NB4 (cell line): Measurements from ENCODE around the gene C2orf92.

ENCODE experiments used
- DNase-seq: peaks from one replicate; pipeline ENCODE4 v3.0.0; 2010; ENCODE audit warnings: low read depth
- H3K4me3 ChIP-seq: one replicate; pipeline ENCODE4 v1.5.1; 2011; ENCODE audit warnings: mild to moderate bottlenecking, low read depth, low read length, moderate library complexity
- MYC ChIP-seq: IDR thresholded peaks from 2 replicates; pipeline ENCODE4 v1.6.1; 2011; ENCODE audit warnings: low read depth, low read length
- POLR2A ChIP-seq: IDR thresholded peaks from 2 replicates; pipeline ENCODE4 v1.6.1; 2011; ENCODE audit warnings: mild to moderate bottlenecking; ENCODE audit not compliant: insufficient read length; ENCODE audit errors: extremely low read depth
- TF ChIP-seq, protein P1 (sequence below): IDR thresholded peaks from 2 replicates; pipeline ENCODE4 v1.6.1; 2011; ENCODE audit warnings: low read depth, low read length
- TF ChIP-seq, protein P2 (sequence below): IDR thresholded peaks from one replicate; pipeline ENCODE4 v1.5.1; 2012; ENCODE audit warnings: low read depth, low read length

C2orf92 gene

DNA sequence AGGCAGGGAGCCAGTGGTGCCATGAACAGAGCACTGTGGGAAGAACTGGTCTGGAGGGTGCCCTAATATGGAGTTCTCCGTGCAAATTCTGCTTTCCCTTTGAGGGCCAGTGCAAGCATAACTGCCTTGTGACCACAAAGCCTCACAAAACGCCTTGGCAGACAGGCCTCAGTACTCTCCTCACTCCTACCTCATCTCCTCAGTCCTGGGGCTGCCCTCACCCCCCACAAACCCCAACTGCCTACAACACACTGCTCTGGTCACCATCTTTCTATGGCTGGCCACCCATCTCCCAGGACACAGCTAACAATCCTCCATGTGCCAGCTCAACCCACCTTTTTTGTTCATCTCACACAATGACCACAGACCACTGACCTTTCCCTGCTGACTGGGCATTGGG lies 14.7 kb upstream of the C2orf92 start:
- TF ChIP-seq POLR2A = no peak
- TF ChIP-seq, protein P1, sequence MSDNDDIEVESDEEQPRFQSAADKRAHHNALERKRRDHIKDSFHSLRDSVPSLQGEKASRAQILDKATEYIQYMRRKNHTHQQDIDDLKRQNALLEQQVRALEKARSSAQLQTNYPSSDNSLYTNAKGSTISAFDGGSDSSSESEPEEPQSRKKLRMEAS = no peak
- no peak for TF ChIP-seq MYC
- TF ChIP-seq, protein P2, sequence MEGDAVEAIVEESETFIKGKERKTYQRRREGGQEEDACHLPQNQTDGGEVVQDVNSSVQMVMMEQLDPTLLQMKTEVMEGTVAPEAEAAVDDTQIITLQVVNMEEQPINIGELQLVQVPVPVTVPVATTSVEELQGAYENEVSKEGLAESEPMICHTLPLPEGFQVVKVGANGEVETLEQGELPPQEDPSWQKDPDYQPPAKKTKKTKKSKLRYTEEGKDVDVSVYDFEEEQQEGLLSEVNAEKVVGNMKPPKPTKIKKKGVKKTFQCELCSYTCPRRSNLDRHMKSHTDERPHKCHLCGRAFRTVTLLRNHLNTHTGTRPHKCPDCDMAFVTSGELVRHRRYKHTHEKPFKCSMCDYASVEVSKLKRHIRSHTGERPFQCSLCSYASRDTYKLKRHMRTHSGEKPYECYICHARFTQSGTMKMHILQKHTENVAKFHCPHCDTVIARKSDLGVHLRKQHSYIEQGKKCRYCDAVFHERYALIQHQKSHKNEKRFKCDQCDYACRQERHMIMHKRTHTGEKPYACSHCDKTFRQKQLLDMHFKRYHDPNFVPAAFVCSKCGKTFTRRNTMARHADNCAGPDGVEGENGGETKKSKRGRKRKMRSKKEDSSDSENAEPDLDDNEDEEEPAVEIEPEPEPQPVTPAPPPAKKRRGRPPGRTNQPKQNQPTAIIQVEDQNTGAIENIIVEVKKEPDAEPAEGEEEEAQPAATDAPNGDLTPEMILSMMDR = no peak
- no peak overlapping the region for H3K4me3 ChIP-seq
- no peak for DNase-seq

DNA sequence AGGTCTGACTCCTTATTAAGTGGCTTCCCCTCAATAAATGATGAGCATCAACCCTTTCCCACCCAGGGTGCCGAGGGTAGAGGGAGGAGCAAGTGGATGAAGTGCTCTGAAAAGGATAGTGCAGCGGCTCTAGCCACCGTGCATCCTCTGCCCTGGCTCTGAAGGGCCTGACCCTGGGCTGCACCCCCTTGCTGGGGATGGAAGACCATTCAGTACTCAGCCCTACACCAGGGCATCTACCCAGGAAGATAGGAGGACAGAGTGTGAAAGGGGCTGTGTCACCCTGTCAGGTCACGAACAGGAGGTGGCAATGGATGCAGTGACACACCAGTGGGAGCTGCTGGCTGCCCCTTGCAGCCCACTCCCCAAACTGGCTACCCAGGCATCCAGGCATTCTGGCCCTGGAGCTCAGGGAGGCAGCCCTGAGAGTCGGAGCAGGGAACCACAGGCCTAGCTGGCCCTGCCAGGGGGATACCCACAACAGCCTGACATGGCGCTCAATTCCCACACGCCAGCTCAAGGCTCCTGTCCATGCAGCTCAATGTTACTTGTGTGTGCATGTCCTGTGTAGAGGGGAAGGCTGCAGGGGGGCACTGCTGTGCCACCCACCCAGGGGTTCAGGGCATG lies 13.3 kb upstream of the C2orf92 start:
- H3K4me3 ChIP-seq = no peak overlapping the region
- DNase-seq = no peak
- no peak for TF ChIP-seq POLR2A
- TF ChIP-seq, protein P1 = no peak
- TF ChIP-seq, protein P2 = no peak

DNA sequence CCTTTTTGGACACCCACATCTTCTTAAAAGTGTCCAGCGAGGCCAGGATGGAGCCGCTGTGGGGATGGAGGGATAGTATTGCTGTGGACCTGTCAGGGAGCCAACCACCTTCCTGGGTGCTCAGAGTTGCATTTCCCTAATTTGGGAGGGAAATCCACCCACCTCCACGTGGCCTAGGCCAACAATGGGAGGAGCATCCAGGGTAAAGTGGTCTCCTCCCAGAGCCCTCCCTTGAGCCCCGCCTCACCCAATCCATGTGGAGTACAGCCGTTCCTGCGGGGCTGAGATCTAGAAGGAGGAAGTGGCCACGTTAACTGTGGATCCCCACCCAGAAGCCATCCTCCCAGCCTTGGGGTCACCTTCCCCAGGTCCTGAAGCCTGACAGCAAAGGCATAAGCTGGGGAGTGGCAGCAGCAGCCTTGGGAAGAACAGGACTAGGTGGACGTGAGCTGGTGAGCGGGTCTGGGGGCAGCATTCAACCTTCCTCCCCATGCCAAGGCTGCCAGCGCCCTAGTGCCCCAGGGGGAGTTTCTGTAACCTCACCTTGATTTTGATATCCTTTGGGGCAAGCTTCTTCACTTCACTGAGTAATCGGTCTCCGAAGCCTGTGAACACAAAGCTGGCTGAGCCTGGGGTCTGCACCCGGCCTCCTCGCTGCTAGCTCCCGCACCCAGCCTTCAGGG lies 12.5 kb upstream of the C2orf92 start:
- DNase-seq = no peak
- no peak for TF ChIP-seq MYC
- TF ChIP-seq, protein P1 = no peak
- TF ChIP-seq POLR2A = no peak
- TF ChIP-seq, protein P2 = no peak
- no peak overlapping the region for H3K4me3 ChIP-seq

DNA sequence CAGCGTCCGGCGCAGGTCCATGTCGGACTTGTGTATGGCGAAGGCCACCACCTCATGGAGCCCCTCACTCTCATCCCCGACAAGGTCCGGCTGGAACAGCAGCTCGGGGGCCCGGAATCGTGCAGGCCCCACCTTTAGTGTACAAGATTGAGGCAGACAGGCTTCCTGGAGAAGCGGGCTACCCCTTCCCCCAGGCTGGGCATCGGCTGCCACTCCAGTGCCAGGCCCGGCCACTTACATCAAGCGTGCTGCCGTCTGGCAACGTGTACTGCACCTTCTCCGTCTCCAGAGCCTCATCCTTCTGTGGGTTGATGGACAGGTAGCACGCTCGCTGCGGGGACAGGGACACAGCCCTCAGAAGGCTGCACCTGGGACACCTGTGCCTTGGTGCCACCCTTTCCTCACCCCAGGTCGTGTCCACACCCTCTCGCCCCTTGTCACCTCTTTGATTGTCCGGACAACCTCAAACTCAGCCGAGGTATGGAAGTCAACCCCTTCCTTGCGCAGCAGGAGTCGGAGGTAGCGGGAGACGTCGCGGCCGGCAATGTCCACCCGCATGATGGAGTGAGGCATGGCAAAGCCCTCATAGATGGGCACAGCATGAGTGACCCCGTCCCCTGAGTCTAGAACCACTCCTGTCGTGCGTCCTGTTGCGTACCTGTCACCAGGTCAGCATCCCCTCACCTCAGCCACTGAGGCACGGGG lies 11.4 kb upstream of the C2orf92 start:
- DNase-seq = no peak
- no peak for TF ChIP-seq POLR2A
- TF ChIP-seq, protein P2 = no peak
- TF ChIP-seq, protein P1 = no peak
- no peak for TF ChIP-seq MYC
- no peak overlapping the region for H3K4me3 ChIP-seq

DNA sequence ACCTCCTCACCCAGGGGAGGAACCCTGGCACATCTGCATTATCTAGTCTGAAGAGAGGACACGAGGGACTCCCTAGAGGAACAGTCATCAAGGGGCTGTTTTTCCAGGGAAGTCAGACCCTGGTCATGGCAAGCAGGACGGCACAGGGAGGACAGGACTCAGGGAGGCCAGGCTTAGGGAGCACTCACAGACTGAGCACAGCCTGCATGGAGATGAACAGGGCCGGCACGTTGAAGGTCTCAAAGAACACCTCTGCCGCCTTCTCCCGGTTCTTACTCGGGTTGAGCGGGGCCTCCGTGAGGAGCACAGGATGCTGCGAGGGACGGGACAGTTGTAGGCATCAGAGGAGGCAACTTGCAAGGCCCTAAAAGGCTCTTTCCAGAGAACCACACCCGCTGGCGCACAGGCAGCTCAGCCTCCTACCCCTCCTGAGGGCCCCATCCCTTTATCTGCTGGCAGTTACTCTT lies 10.8 kb upstream of the C2orf92 start:
- no peak overlapping the region for H3K4me3 ChIP-seq
- DNase-seq = no peak
- TF ChIP-seq MYC (no peak), POLR2A (no peak)
- TF ChIP-seq, protein P1 = no peak
- TF ChIP-seq, protein P2 = no peak
